SW 1271 (cell line): ENCODE measurements around the gene CCDC92B.
"Not testable (repeated sequence)": the region's sequence is repeated elsewhere in the genome, so short reads cannot be mapped to it uniquely, and the experiment has no call there.

ENCODE experiments used
- DNase-seq, 2 experiments: peaks; one replicate each; lab custom pipeline; 2025; lab: John Stamatoyannopoulos, UW

The CCDC92B gene

GRCh38 chr17:2749058-2749783 is at the start of gene CCDC92B:
CCDC92B (minus strand) TSS chr17:2749652; CDS start chr17:2735145, 14,507 bp downstream.
- no peak for DNase-seq

GRCh38 chr17:2798678-2799077 is 49.2 kb upstream of the CCDC92B start:
- DNase-seq = no peak

GRCh38 chr17:2798188-2798587 is 48.7 kb upstream of the CCDC92B start:
- no peak for DNase-seq

- DNase-seq = no peak
Observed at GRCh38 chr17:2797637-2798036, 48.2 kb upstream of the CCDC92B start.

GRCh38 chr17:2797226-2797625 is 47.8 kb upstream of the CCDC92B start:
- no peak for DNase-seq

GRCh38 chr17:2796164-2797125 is 47.0 kb upstream of the CCDC92B start, which contains the start of gene RAP1GAP2:
RAP1GAP2 (plus strand) TSS chr17:2796438; CDS start chr17:2796528, 90 bp downstream.
- no peak for DNase-seq

- DNase-seq = no peak
Observed at GRCh38 chr17:2795441-2796163, 46.1 kb upstream of the CCDC92B start.

- DNase-seq = no peak
Observed at GRCh38 chr17:2794111-2794803, 44.8 kb upstream of the CCDC92B start.

- DNase-seq = no peak
Observed at GRCh38 chr17:2792366-2793169, 43.1 kb upstream of the CCDC92B start.

- no peak for DNase-seq
Observed at GRCh38 chr17:2789700-2790099, 40.2 kb upstream of the CCDC92B start.

GRCh38 chr17:2786176-2786881 is 36.9 kb upstream of the CCDC92B start:
- peak; percentile 75 to 81 for DNase-seq

- not testable (repeated sequence) for DNase-seq
Observed at GRCh38 chr17:2785376-2785775, 35.9 kb upstream of the CCDC92B start.

- no peak for DNase-seq
Observed at GRCh38 chr17:2784864-2785263, 35.4 kb upstream of the CCDC92B start.

- DNase-seq = no peak
Observed at GRCh38 chr17:2783310-2784030, 34.0 kb upstream of the CCDC92B start.

- DNase-seq = no peak
Observed at GRCh38 chr17:2782055-2782454, 32.6 kb upstream of the CCDC92B start.

GRCh38 chr17:2781598-2781997 is 32.1 kb upstream of the CCDC92B start:
- DNase-seq = not testable (repeated sequence)

- DNase-seq = no peak
Observed at GRCh38 chr17:2780931-2781454, 31.5 kb upstream of the CCDC92B start.

GRCh38 chr17:2780256-2780655 is 30.8 kb upstream of the CCDC92B start:
- DNase-seq = no peak

GRCh38 chr17:2779545-2779944 is 30.1 kb upstream of the CCDC92B start:
- DNase-seq = no peak
